Smooth muscle cell of bladder (primary cell): Measurements from ENCODE around the gene RAPGEF5. TPM values are rescaled to one million over a fixed set of nuclear protein-coding genes. Genes with fewer than 3 reads are reported as not detected.

ENCODE experiments used
- total RNA-seq: library from RNA; depleted of rRNA; stranded (reverse); fragments of >200 nt; gene quantifications from 2 replicates; pipeline ENCODE4 v1.2.3, GENCODE V29; 2014

RAPGEF5 gene, protein sequence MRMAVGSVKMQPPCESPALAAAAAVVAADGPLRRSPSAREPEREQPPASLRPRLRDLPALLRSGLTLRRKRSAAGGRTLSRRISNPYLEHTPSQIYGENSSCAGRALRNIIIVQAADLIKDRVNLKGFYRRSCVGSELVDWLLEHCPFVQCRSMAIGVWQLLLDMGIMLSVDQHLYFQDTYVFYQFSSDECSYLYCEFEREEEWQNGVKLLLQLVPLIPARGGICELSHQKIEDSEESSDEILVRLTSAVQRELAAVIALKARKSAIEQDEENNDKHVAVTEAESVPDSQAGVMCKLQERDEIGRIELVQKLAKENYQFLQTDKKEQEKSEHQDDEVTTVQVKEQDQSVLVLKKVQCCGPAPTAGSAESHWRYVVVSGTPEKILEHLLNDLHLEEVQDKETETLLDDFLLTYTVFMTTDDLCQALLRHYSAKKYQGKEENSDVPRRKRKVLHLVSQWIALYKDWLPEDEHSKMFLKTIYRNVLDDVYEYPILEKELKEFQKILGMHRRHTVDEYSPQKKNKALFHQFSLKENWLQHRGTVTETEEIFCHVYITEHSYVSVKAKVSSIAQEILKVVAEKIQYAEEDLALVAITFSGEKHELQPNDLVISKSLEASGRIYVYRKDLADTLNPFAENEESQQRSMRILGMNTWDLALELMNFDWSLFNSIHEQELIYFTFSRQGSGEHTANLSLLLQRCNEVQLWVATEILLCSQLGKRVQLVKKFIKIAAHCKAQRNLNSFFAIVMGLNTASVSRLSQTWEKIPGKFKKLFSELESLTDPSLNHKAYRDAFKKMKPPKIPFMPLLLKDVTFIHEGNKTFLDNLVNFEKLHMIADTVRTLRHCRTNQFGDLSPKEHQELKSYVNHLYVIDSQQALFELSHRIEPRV
- 1.1 and 2.4 TPM in 2 replicates for total RNA-seq

DNA sequence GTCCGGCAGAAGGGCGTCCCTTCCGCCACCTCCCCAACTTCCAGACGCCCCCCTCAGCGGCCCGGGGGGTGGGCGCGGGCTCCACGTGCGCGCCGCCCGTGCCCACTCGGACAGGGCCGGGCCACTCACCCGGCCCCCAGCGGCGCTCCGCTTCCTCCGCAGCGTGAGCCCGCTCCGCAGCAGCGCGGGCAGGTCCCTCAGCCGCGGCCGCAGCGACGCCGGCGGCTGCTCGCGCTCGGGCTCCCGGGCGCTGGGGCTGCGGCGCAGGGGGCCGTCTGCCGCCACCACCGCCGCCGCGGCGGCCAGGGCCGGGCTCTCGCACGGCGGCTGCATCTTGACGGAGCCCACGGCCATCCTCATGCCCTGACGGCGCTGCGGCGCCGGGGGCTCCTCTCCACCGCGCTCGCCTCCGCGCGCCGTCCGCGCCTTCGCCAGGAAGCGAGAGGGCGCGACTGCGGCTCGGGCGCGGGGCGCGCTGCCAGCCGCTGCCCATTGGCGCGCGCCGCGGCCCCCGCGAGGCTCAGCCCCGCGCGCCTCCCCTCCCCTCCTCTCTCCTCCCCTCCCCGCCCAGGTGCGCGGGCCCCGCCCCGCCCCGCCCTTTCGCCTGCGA lies at the start of gene RAPGEF5:
RAPGEF5 (minus strand) TSS at position 454 of the 610 bp plus-strand sequence; CDS start at position 360, 94 bp downstream.

Other genes with a start within 250 kb of the RAPGEF5 start
- 4.6 and 6.9 TPM in 2 replicates for gene STEAP1B, start 143.0 kb upstream of the RAPGEF5 start, total RNA-seq